ENCODE measurements around the gene ATP11A.

DNA sequence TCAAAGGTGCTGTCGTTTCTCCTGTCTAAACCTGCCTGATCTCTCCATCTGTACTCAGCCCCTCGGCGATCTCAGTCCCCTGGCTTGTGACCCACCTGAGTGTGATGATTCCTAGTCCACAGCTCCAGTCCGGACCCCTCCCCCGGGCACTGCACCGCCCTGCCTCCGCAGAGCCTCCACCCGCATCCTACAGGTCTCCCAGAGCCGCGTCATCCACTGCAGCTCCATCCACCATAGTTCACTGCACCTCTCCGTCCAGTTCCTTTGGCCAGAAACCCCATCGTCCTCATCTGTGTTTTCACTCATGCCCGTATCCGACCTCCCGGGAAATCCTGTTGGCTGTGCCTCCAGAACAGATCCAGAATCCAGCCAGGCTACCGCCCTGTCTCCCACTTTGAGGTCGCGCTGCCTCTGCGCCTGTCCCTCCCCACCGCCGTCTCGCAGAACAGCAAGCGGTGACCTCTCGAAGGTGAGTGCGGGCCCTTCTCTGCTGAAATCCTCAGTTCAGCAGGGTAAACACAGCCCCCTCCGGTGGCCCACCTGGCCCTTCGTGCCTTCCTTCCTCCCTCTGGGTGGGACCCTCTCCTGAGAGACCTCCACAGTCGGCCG, 227.3 kb downstream of the ATP11A start:
- TF ChIP-seq ZNF274 (IDR thresholded peaks at IDR 0.05; ENCODE audit: low read depth, low read length) (no peak), YY1 (IDR thresholded peaks at IDR 0.05; ENCODE audit: insufficient read depth, insufficient read length) (no peak)

Data from NT2/D1 (cell line).